Endothelial cell of umbilical vein (primary cell): ENCODE data around the gene AFG3L2. TPM values are rescaled to one million over a fixed set of nuclear protein-coding genes. Genes with fewer than 3 reads are reported as not detected.

Source experiments
- BruUV-seq: library from RNA; stranded (reverse); fragments of 400-500 nt; replicated peaks from 2 replicates; lab custom pipeline; 2021; lab: Mats Ljungman, UMichigan
- CTCF ChIA-PET: fragments of 300-600, 350-600 bp; sonication (Branson Sonifier 250); formaldehyde crosslinking; loops from one replicate; lab custom pipeline; 2021; ENCODE audit warnings: antibody characterized with exemption, inconsistent platforms; lab: Charles Lee
- POLR2A ChIA-PET: fragments of 300-600, 350-600 bp; sonication (Branson Sonifier 250); formaldehyde crosslinking; loops from one replicate; lab custom pipeline; 2021; ENCODE audit warnings: antibody characterized with exemption, inconsistent platforms; lab: Charles Lee
- DNase-seq: peaks from one replicate; pipeline ENCODE4 v3.0.0-alpha.2; 2011; ENCODE audit warnings: low read depth, low spot score
- FAIRE-seq: peaks from 2 replicates; lab custom pipeline; 2011; peaks lifted over from hg19 to GRCh38; lab: Jason Lieb, UNC
- H2AFZ ChIP-seq: 2 replicates; pipeline ENCODE4 v1.6.0; 2012; ENCODE audit warnings: low read depth, low read length, control low read depth, inconsistent platforms
- H3K27ac ChIP-seq: 2 replicates; pipeline ENCODE4 v1.5.1; 2011; ENCODE audit warnings: low read depth, mild to moderate bottlenecking, control low read depth, low read length, moderate library complexity; ENCODE audit not compliant: insufficient read depth
- H3K27me3 ChIP-seq, 2 experiments: 2 replicates each; pipeline versions ENCODE4 v1.6.0 to v1.6.1; 2011; ENCODE audit warnings: low read length in 2 of 2, mixed read lengths in 1 of 2; ENCODE audit not compliant: control insufficient read depth in 2 of 2, insufficient read depth in 2 of 2
- H3K36me3 ChIP-seq, 2 experiments: 2 replicates in 1 of 2; 3 replicates in 1 of 2; pipeline ENCODE4 v1.5.1; 2011; ENCODE audit warnings: low read length in 2 of 2, mild to moderate bottlenecking in 1 of 2, moderate library complexity in 1 of 2; ENCODE audit not compliant: control insufficient read depth in 2 of 2, insufficient read depth in 2 of 2; ENCODE audit errors: extremely low read depth in 1 of 2
- H3K4me1 ChIP-seq: 3 replicates; pipeline ENCODE4 v1.5.1; 2011; ENCODE audit warnings: mild to moderate bottlenecking, low read length; ENCODE audit not compliant: control insufficient read depth, insufficient read depth; ENCODE audit errors: extremely low read depth
- H3K4me2 ChIP-seq: 2 replicates; pipeline ENCODE4 v1.6.1; 2011; ENCODE audit warnings: low read length, control low read depth, mixed read lengths; ENCODE audit not compliant: insufficient read depth
- H3K4me3 ChIP-seq, 3 experiments: fragments of 200-600 bp in 1 of 3; sonication (generic), shearing (Covaris generic) in 1 of 3; replicated peaks in 1 of 3; 2 replicates each; pipeline ENCODE4 v1.5.1; 2011 to 2016; ENCODE audit warnings: control low read depth in 3 of 3, low read length in 3 of 3, mild to moderate bottlenecking in 2 of 3, inconsistent platforms in 1 of 3, low read depth in 1 of 3, moderate library complexity in 1 of 3; ENCODE audit not compliant: insufficient read depth in 1 of 3
- H3K79me2 ChIP-seq: 2 replicates; pipeline ENCODE4 v1.6.0; 2012; ENCODE audit warnings: low read length, inconsistent platforms; ENCODE audit not compliant: control insufficient read depth, insufficient read depth
- H3K9ac ChIP-seq: replicated peaks from 2 replicates; pipeline ENCODE3; 2011; ENCODE audit warnings: low read length, control low read depth; ENCODE audit not compliant: insufficient read depth; ENCODE audit errors: extremely low read depth
- H3K9me1 ChIP-seq: replicated peaks from 3 replicates; pipeline ENCODE4 v1.6.0; 2011; ENCODE audit warnings: mild to moderate bottlenecking, low read length; ENCODE audit not compliant: control insufficient read depth, insufficient read depth; ENCODE audit errors: extremely low read depth
- H3K9me3 ChIP-seq: replicated peaks from 2 replicates; pipeline ENCODE4 v1.5.1; 2012; ENCODE audit warnings: low read length, inconsistent platforms; ENCODE audit not compliant: control insufficient read depth, insufficient read depth
- H4K20me1 ChIP-seq: replicated peaks from 2 replicates; pipeline ENCODE3; 2011; ENCODE audit warnings: mild to moderate bottlenecking, low read length; ENCODE audit not compliant: control insufficient read depth, insufficient read depth; ENCODE audit errors: extremely low read depth
- EZH2 ChIP-seq: IDR thresholded peaks from 2 replicates; pipeline ENCODE4 v1.6.1; 2012; ENCODE audit warnings: borderline replicate concordance, low read depth, mild to moderate bottlenecking, moderate library complexity, low read length, inconsistent platforms; ENCODE audit not compliant: severe bottlenecking
- FOS ChIP-seq: IDR thresholded peaks from 2 replicates; pipeline ENCODE4 v1.6.1; 2011; ENCODE audit warnings: mild to moderate bottlenecking, low read length, moderate library complexity, borderline replicate concordance; ENCODE audit not compliant: insufficient read depth
- GATA2 ChIP-seq: IDR thresholded peaks from 2 replicates; pipeline ENCODE4 v1.7.0; 2011; ENCODE audit warnings: low read depth, mild to moderate bottlenecking, moderate library complexity, mixed read lengths, low read length; ENCODE audit not compliant: insufficient read length, insufficient read depth
- JUN ChIP-seq: IDR thresholded peaks from 2 replicates; pipeline ENCODE4 v1.6.1; 2011; ENCODE audit warnings: borderline replicate concordance, low read depth; ENCODE audit not compliant: insufficient read length, insufficient read depth
- MYC ChIP-seq: IDR thresholded peaks from one replicate; pipeline ENCODE4 v1.6.1; 2011; ENCODE audit warnings: mild to moderate bottlenecking, low read depth, low read length
- POLR2A ChIP-seq: IDR thresholded peaks from 2 replicates; pipeline ENCODE4 v1.6.1; 2012; ENCODE audit warnings: low read depth, mild to moderate bottlenecking, control low read depth, low read length
- dilution Hi-C: fragments of 300-500 bp; cut with MboI; formaldehyde crosslinking; loops from one replicate; pipeline ENCODE4 v1.15.0; 2019; ENCODE audit warnings: low sequenced_read_pairs; ENCODE audit not compliant: extremely low pct_ligation_motif_present
- intact Hi-C: fragments of 100-400 bp; cut with micrococcal nuclease; formaldehyde crosslinking; loops from one replicate; pipeline ENCODE4 v1.10.0; 2022
- polyA plus RNA-seq, 4 experiments: library from polyadenylated mRNA; depleted of rRNA in 3 of 4; stranded (reverse) in 3 of 4; unstranded in 1 of 4; fragments of >200 nt; gene quantifications; 2 replicates each; pipeline versions ENCODE4 v1.2.1 to v1.2.3, GENCODE V29; 2011 to 2012; ENCODE audit warnings: missing spikeins in 1 of 4
- total RNA-seq: library from RNA; stranded (reverse); gene quantifications from 2 replicates; pipeline ENCODE4 v1.2.3, GENCODE V29; 2021
- TF ChIP-seq, protein P1 (sequence below), 2 donors: IDR thresholded peaks; 1 replicate in 1 of 2; 2 replicates in 1 of 2; pipeline ENCODE4 v1.5.1; 2011; ENCODE audit warnings: low read length in 2 of 2, mild to moderate bottlenecking in 2 of 2, moderate library complexity in 2 of 2, control low read depth in 1 of 2, inconsistent platforms in 1 of 2, low read depth in 1 of 2; ENCODE audit not compliant: insufficient read depth in 1 of 2; ENCODE audit errors: extremely low read depth in 1 of 2

The AFG3L2 gene
- total and polyA plus RNA-seq, 2 donors (not counting 3 experiments of a cell fraction or from before 2014, with no cell fraction given): 19.3 to 42.4 TPM

DNA sequence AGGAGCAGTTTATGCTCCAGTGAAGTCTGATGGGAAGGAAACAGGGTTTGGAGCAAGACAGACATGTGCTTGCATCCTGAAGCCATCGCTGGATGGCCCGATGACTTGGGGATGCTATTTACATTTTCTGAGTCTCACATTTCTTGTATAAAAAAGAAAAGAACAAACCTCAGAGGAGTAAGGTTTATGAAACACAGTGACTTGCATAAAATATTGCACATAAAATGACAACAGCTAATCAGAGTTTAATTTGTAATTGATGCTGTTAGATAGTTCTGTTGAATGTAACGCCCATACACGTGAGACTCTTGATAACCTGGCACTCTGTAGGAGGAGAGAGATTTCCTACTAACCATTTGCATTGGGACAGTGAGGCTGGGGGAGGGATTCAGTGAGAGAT lies 47.2 kb upstream of the AFG3L2 start:
- Histone ChIP-seq H3K4me3 (no peak overlapping the region), H3K9me1 (no peaks in the 10 kb centered on the region), H3K27me3 (no peaks in the 10 kb centered on the region), H3K36me3 (no peaks in the 10 kb centered on the region), H3K79me2 (no peaks in the 10 kb centered on the region), H2AFZ (no peak overlapping the region), H3K9me3 (no peaks in the 10 kb centered on the region), H3K4me1 (peaks cover 8% of the 10 kb centered on the region), H3K9ac (no peak overlapping the region), H4K20me1 (no peaks in the 10 kb centered on the region), H3K27ac (no peak overlapping the region), H3K4me2 (no peak overlapping the region)
- no peak for FAIRE-seq
- TF ChIP-seq, protein P1, sequence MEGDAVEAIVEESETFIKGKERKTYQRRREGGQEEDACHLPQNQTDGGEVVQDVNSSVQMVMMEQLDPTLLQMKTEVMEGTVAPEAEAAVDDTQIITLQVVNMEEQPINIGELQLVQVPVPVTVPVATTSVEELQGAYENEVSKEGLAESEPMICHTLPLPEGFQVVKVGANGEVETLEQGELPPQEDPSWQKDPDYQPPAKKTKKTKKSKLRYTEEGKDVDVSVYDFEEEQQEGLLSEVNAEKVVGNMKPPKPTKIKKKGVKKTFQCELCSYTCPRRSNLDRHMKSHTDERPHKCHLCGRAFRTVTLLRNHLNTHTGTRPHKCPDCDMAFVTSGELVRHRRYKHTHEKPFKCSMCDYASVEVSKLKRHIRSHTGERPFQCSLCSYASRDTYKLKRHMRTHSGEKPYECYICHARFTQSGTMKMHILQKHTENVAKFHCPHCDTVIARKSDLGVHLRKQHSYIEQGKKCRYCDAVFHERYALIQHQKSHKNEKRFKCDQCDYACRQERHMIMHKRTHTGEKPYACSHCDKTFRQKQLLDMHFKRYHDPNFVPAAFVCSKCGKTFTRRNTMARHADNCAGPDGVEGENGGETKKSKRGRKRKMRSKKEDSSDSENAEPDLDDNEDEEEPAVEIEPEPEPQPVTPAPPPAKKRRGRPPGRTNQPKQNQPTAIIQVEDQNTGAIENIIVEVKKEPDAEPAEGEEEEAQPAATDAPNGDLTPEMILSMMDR (IDR thresholded peaks at IDR 0.05; ENCODE audit: extremely low read depth in 1 of 2, insufficient read depth in 1 of 2, low read depth in 1 of 2, low read length in 2 of 2): no peak
- no TSS peak for BruUV-seq
- intact Hi-C loops (no loop called here), dilution Hi-C loops (no loop called here)
- CTCF ChIA-PET: interaction anchor here (1.8 kb wide), 1 partner anchor 30 kb away, joined by 5 read pairs; no protein-coding TSS in a partner anchor
- POLR2A ChIA-PET: interaction anchor here (0.7 kb wide), 1 partner anchor 28 kb away, joined by 4 read pairs; no protein-coding TSS in a partner anchor
- no peak for DNase-seq

DNA sequence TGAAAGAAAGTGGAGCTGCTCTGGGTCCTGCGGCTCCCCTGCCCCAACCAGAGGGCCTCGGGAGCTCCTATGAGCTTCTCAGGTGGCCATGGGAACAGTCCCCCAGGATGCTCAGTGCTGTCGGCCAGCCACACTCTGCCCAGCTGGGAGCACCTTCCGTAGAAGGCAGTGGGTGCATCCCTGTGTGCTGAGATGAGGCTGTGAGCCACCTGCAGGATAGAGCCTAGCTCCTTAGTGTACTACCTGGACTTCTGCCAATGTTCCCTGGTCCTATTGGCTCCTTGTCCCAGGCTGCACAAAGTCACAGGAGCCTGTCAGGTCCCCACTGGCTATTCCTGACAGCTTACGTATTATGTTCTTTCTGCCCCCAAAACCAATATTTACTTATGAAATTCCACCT lies 46.8 kb upstream of the AFG3L2 start:
- no peaks in the 10 kb centered on the region for H3K36me3 ChIP-seq

More for the DNA sequence above, 46.8 kb upstream of the AFG3L2 start:
- no peak for TF ChIP-seq JUN
- TF ChIP-seq, protein P1 (IDR thresholded peaks at IDR 0.05; ENCODE audit: extremely low read depth in 1 of 2, insufficient read depth in 1 of 2, low read depth in 1 of 2, low read length in 2 of 2): no peak
- TF ChIP-seq POLR2A: no peak
- no peak for TF ChIP-seq EZH2
- no peak for TF ChIP-seq GATA2
- no peak for TF ChIP-seq MYC
- no peak for TF ChIP-seq FOS
- Histone ChIP-seq H3K27ac (no peak overlapping the region), H3K9me3 (no peaks in the 10 kb centered on the region), H3K79me2 (no peaks in the 10 kb centered on the region), H3K27me3 (no peaks in the 10 kb centered on the region), H3K4me1 (peaks cover 8% of the 10 kb centered on the region), H3K4me2 (no peak overlapping the region), H3K4me3 (no peak overlapping the region), H3K9me1 (no peaks in the 10 kb centered on the region), H3K9ac (no peak overlapping the region), H4K20me1 (no peaks in the 10 kb centered on the region), H2AFZ (no peak overlapping the region)
- CTCF ChIA-PET: interaction anchor here (1.0 to 1.8 kb wide), 3 partner anchors 11 to 30 kb away, joined by 3 to 5 read pairs (median 4); no protein-coding TSS in a partner anchor
- dilution Hi-C loops: no loop called here
- peak; percentile 42 for FAIRE-seq
- DNase-seq: no peak
- BruUV-seq: no TSS peak
- POLR2A ChIA-PET: no interaction called here
- intact Hi-C loops: no loop called here
